GM18868 (cell line): Measurements from ENCODE around the gene AKAP9.
"Not testable (repeated sequence)": the region's sequence is repeated elsewhere in the genome, so short reads cannot be mapped to it uniquely, and the experiment has no call there.

Experiments
- ATAC-seq: cut with Tn5 transposase; IDR thresholded peaks from one replicate; pipeline ENCODE4 v1.9.1; 2021; ENCODE audit warnings: mild to moderate bottlenecking, moderate library complexity; ENCODE audit not compliant: unreplicated experiment

AKAP9 gene

GRCh38 chr7:91945476-91945875 is 4.8 kb downstream of the AKAP9 start:
- ATAC-seq: no peak

- ATAC-seq: no peak
Observed at GRCh38 chr7:91946549-91946948, 5.9 kb downstream of the AKAP9 start.

- no peak for ATAC-seq
Observed at GRCh38 chr7:91947948-91948347, 7.3 kb downstream of the AKAP9 start.

- peak; percentile 71 for ATAC-seq
Observed at GRCh38 chr7:91949221-91950009, 8.8 kb downstream of the AKAP9 start.

- no peak for ATAC-seq
Observed at GRCh38 chr7:91953618-91954017, 13.0 kb downstream of the AKAP9 start.

GRCh38 chr7:91956464-91956863 is 15.8 kb downstream of the AKAP9 start:
- ATAC-seq: not testable (repeated sequence)

- ATAC-seq: no peak
Observed at GRCh38 chr7:91957232-91957631, 16.6 kb downstream of the AKAP9 start.

- no peak for ATAC-seq
Observed at GRCh38 chr7:91957823-91958222, 17.2 kb downstream of the AKAP9 start.

GRCh38 chr7:91959023-91959422 is 18.4 kb downstream of the AKAP9 start:
- no peak for ATAC-seq

GRCh38 chr7:91961816-91962215 is 21.2 kb downstream of the AKAP9 start:
- no peak for ATAC-seq

- ATAC-seq: no peak
Observed at GRCh38 chr7:91962419-91962818, 21.8 kb downstream of the AKAP9 start.

GRCh38 chr7:91967513-91967912 is 26.9 kb downstream of the AKAP9 start:
- not testable (repeated sequence) for ATAC-seq

GRCh38 chr7:91973639-91974038 is 33.0 kb downstream of the AKAP9 start:
- no peak for ATAC-seq

GRCh38 chr7:91974066-91974465 is 33.4 kb downstream of the AKAP9 start:
- no peak for ATAC-seq

- no peak for ATAC-seq
Observed at GRCh38 chr7:91976743-91977142, 36.1 kb downstream of the AKAP9 start.

- no peak for ATAC-seq
Observed at GRCh38 chr7:91979590-91979989, 38.9 kb downstream of the AKAP9 start.

GRCh38 chr7:91982352-91982751 is 41.7 kb downstream of the AKAP9 start:
- ATAC-seq: not testable (repeated sequence)

- no peak for ATAC-seq
Observed at GRCh38 chr7:91988213-91988612, 47.6 kb downstream of the AKAP9 start.

GRCh38 chr7:91993976-91994375 is 53.3 kb downstream of the AKAP9 start:
- peak; percentile 60 for ATAC-seq

GRCh38 chr7:91995391-91996105 is 54.9 kb downstream of the AKAP9 start:
- peak; percentile 95 for ATAC-seq

GRCh38 chr7:91999631-92000565 is 59.2 kb downstream of the AKAP9 start:
- ATAC-seq: no peak
